ENCODE measurements around the gene TRAPPC1.

- TF ChIP-seq CTCF (IDR thresholded peaks at IDR 0.05) (no peak), POLR2A (IDR thresholded peaks at IDR 0.05) (no peak)
Measured at GRCh38 chr17:7935859-7936258, 4.1 kb upstream of the TRAPPC1 start.
